ENCODE measurements around the gene DMC1.

DNA sequence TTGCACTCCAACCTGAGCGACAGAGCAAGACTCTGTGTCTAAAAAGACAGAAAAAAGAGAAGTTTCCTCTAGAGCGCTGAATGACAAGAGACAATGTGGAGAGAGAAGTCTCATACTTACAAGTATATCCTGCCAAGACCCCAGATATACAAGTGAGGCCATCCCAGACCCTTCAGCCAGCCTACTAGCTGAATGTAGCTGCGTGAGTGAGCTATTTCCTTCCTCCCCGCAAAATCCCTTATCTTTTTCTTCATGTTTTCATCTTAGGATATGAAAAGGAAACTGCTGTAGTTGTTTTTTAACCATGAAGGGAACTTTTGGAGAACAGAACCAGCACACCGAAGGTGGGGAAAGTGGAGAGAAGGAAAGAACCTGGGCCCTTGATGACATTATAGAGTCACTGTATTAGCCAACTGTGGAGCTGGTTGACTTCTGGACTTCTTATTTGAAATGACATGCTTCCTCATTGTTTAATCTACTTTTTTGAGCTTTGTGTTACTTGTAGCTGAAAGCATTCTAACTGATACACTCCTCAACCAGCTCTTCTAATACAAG lies 59.5 kb downstream of the DMC1 start:
- TF ChIP-seq, protein P1, sequence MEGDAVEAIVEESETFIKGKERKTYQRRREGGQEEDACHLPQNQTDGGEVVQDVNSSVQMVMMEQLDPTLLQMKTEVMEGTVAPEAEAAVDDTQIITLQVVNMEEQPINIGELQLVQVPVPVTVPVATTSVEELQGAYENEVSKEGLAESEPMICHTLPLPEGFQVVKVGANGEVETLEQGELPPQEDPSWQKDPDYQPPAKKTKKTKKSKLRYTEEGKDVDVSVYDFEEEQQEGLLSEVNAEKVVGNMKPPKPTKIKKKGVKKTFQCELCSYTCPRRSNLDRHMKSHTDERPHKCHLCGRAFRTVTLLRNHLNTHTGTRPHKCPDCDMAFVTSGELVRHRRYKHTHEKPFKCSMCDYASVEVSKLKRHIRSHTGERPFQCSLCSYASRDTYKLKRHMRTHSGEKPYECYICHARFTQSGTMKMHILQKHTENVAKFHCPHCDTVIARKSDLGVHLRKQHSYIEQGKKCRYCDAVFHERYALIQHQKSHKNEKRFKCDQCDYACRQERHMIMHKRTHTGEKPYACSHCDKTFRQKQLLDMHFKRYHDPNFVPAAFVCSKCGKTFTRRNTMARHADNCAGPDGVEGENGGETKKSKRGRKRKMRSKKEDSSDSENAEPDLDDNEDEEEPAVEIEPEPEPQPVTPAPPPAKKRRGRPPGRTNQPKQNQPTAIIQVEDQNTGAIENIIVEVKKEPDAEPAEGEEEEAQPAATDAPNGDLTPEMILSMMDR (IDR thresholded peaks at IDR 0.05; ENCODE audit: extremely low read depth in 1 of 2, insufficient read depth in 1 of 2, low read depth in 1 of 2, low read length in 2 of 2) = no peak
- TF ChIP-seq EZH2 (IDR thresholded peaks at IDR 0.05; ENCODE audit: borderline replicate concordance, low read depth, low read length, severe bottlenecking) (no peak), JUN (IDR thresholded peaks at IDR 0.05; ENCODE audit: borderline replicate concordance, insufficient read depth, insufficient read length, low read depth) (no peak), POLR2AphosphoS5 (IDR thresholded peaks at IDR 0.05; ENCODE audit: insufficient read depth, low read depth, low read length) (no peak), GATA2 (IDR thresholded peaks at IDR 0.05; ENCODE audit: insufficient read depth, insufficient read length, low read depth, low read length) (no peak), POLR2A (IDR thresholded peaks at IDR 0.05; ENCODE audit: low read depth, low read length) (no peak), FOS (IDR thresholded peaks at IDR 0.05; ENCODE audit: borderline replicate concordance, insufficient read depth, low read length) (no peak)
- TF ChIP-seq, protein P2, sequence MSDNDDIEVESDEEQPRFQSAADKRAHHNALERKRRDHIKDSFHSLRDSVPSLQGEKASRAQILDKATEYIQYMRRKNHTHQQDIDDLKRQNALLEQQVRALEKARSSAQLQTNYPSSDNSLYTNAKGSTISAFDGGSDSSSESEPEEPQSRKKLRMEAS (IDR thresholded peaks at IDR 0.05; ENCODE audit: insufficient read depth, insufficient read length) = no peak

Data from endothelial cell of umbilical vein (primary cell).